Suprapubic skin (tissue), 3 donors: ENCODE data around the gene FIP1L1.

ENCODE experiments used
- CTCF ChIP-seq, 2 donors: fragments of 200-600 bp in 1 of 2; fragments of 450-650 bp in 1 of 2; sonication (generic) in 1 of 2; IDR thresholded peaks; one replicate each; pipeline ENCODE4 v1.5.1; 2016 to 2019; ENCODE audit warnings: antibody characterized with exemption in 2 of 2, mild to moderate bottlenecking in 1 of 2, moderate library complexity in 1 of 2
- POLR2A ChIP-seq, 2 donors: fragments of 450-650 bp; IDR thresholded peaks; one replicate each; pipeline ENCODE4 v1.6.1; 2017; ENCODE audit warnings: antibody characterized with exemption in 2 of 2, mild to moderate bottlenecking in 2 of 2, moderate library complexity in 2 of 2

DNA sequence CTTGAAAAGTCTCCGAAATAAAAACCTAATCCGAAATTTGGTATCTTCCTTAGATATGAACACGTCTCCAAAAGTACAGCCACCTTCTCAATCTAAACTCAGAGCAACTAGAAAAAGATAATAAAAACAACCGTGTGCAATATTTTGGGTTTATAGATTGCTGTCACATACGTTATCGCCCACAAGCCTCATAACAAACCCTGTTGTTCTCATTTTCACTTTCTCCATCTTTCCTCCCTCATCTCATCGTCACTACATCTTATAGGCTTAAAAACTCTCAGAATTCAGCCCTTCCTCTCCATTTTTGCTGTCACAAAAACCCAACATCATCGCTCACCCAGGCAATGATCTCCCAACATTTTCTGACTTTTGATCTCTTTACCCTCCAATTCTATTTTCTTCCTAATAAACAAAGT is 11.1 kb upstream of the FIP1L1 start:
- no peak for TF ChIP-seq CTCF (IDR thresholded peaks at IDR 0.05)
- TF ChIP-seq POLR2A (IDR thresholded peaks at IDR 0.05), result no peak
